IMR-90 (cell line): ENCODE data around the gene NGB. TPM values are rescaled to one million over a fixed set of nuclear protein-coding genes. Genes with fewer than 3 reads are reported as not detected.

Experiments used
- ATAC-seq: fragments of 200-7000 bp; cut with Tn5 transposase; 2 replicates; pipeline ENCODE4 v1.9.1; 2020; ENCODE audit warnings: low read depth, mild to moderate bottlenecking, moderate library complexity
- BruUV-seq: library from RNA; stranded (reverse); fragments of 400-500 nt; replicated peaks from 2 replicates; lab custom pipeline; 2021; lab: Mats Ljungman, UMichigan
- CTCF ChIA-PET: fragments of 300-600 bp; formaldehyde crosslinking; extraction: SDS; loops from one replicate; lab custom pipeline; 2021; ENCODE audit warnings: antibody characterized with exemption; lab: Yijun Ruan, JAX
- POLR2A ChIA-PET: fragments of 300-600 bp; sonication (Branson Sonifier 250); formaldehyde crosslinking; loops from one replicate; lab custom pipeline; 2022; ENCODE audit warnings: antibody characterized with exemption; ENCODE audit not compliant: unreplicated experiment; lab: Charles Lee
- DNase-seq: peaks from one replicate; pipeline ENCODE4 v3.0.0; 2013
- H2AFZ ChIP-seq: replicated peaks from 2 replicates; pipeline ENCODE3; 2013; ENCODE audit warnings: low read length, mild to moderate bottlenecking; ENCODE audit not compliant: poor library complexity
- H2AK5ac ChIP-seq: 2 replicates; pipeline ENCODE4 v1.6.1; 2013; ENCODE audit warnings: low read depth, low read length, inconsistent platforms
- H2AK9ac ChIP-seq: replicated peaks from 2 replicates; pipeline ENCODE3; 2013; ENCODE audit warnings: mild to moderate bottlenecking, low read depth, low read length, moderate library complexity; ENCODE audit not compliant: poor library complexity
- H2BK120ac ChIP-seq: 2 replicates; pipeline ENCODE4 v1.6.1; 2013; ENCODE audit warnings: low read depth, low read length, inconsistent platforms
- H2BK15ac ChIP-seq: 3 replicates; pipeline ENCODE4 v1.6.1; 2013; ENCODE audit warnings: low read depth, low read length, inconsistent platforms
- H2BK20ac ChIP-seq: 2 replicates; pipeline ENCODE4 v1.6.1; 2013; ENCODE audit warnings: low read depth, mild to moderate bottlenecking, inconsistent platforms, low read length, moderate library complexity
- H2BK5ac ChIP-seq: 2 replicates; pipeline ENCODE4 v1.6.1; 2013; ENCODE audit warnings: mild to moderate bottlenecking, low read depth, low read length, inconsistent platforms; ENCODE audit not compliant: poor library complexity, severe bottlenecking
- H3K14ac ChIP-seq: replicated peaks from 2 replicates; pipeline ENCODE4 v1.6.1; 2013; ENCODE audit warnings: low read depth, low read length, inconsistent platforms
- H3K18ac ChIP-seq: 2 replicates; pipeline ENCODE4 v1.6.1; 2013; ENCODE audit warnings: low read depth, low read length, control low read depth
- H3K23ac ChIP-seq: 2 replicates; pipeline ENCODE4 v1.6.1; 2013; ENCODE audit warnings: low read depth, low read length, inconsistent platforms
- H3K27ac ChIP-seq: 2 replicates; pipeline ENCODE4 v1.5.1; 2013; ENCODE audit warnings: mild to moderate bottlenecking, control low read depth, low read length; ENCODE audit not compliant: insufficient read depth
- H3K27me3 ChIP-seq: 2 replicates; pipeline ENCODE4 v1.6.1; 2013; ENCODE audit warnings: low read length; ENCODE audit not compliant: control insufficient read depth, insufficient read depth
- H3K36me3 ChIP-seq: 2 replicates; pipeline ENCODE4 v1.6.1; 2013; ENCODE audit warnings: low read length, mixed read lengths; ENCODE audit not compliant: control insufficient read depth, insufficient read depth
- H3K4ac ChIP-seq: 2 replicates; pipeline ENCODE4 v1.6.1; 2013; ENCODE audit warnings: low read depth, low read length, inconsistent platforms
- H3K4me1 ChIP-seq: 2 replicates; pipeline ENCODE4 v1.6.1; 2013; ENCODE audit warnings: low read length, mixed read lengths; ENCODE audit not compliant: control insufficient read depth, insufficient read depth
- H3K4me2 ChIP-seq: 2 replicates; pipeline ENCODE4 v1.6.1; 2013; ENCODE audit warnings: low read depth, mild to moderate bottlenecking, control low read depth, low read length, moderate library complexity
- H3K4me3 ChIP-seq: 2 replicates; pipeline ENCODE4 v1.5.1; 2013; ENCODE audit warnings: low read depth, mild to moderate bottlenecking, control low read depth, low read length, moderate library complexity; ENCODE audit not compliant: insufficient read depth
- H3K56ac ChIP-seq: 2 replicates; pipeline ENCODE4 v1.6.1; 2013; ENCODE audit warnings: low read length, inconsistent platforms; ENCODE audit not compliant: insufficient read depth; ENCODE audit errors: extremely low read depth
- H3K79me1 ChIP-seq, 2 experiments: 2 replicates each; pipeline ENCODE4 v1.6.1; 2013; ENCODE audit warnings: low read length in 2 of 2, inconsistent platforms in 1 of 2, low read depth in 1 of 2
- H3K9ac ChIP-seq: 2 replicates; pipeline ENCODE4 v1.6.1; 2013; ENCODE audit warnings: low read depth, low read length, control low read depth
- H3K9me1 ChIP-seq: 2 replicates; pipeline ENCODE4 v1.6.1; 2013; ENCODE audit warnings: low read length, inconsistent platforms; ENCODE audit not compliant: insufficient read depth
- H3K9me3 ChIP-seq: 2 replicates; pipeline ENCODE4 v1.6.1; 2013; ENCODE audit warnings: low read length; ENCODE audit not compliant: control insufficient read depth, insufficient read depth
- H4K20me1 ChIP-seq: 2 replicates; pipeline ENCODE4 v1.6.1; 2013; ENCODE audit warnings: low read length, inconsistent platforms; ENCODE audit not compliant: insufficient read depth
- H4K5ac ChIP-seq: 2 replicates; pipeline ENCODE4 v1.6.1; 2013; ENCODE audit warnings: mild to moderate bottlenecking, low read depth, low read length, control low read depth
- H4K8ac ChIP-seq, 2 experiments: 2 replicates each; pipeline ENCODE4 v1.6.1; 2013; ENCODE audit warnings: low read depth in 2 of 2, low read length in 2 of 2, control low read depth in 1 of 2, inconsistent platforms in 1 of 2
- H4K91ac ChIP-seq: 2 replicates; pipeline ENCODE4 v1.6.1; 2013; ENCODE audit warnings: low read depth, low read length, inconsistent platforms; ENCODE audit not compliant: insufficient read depth
- BHLHE40 ChIP-seq: fragments of 150-350 bp; IDR thresholded peaks from 2 replicates; pipeline ENCODE4 v1.6.1; 2016; ENCODE audit warnings: mild to moderate bottlenecking, low read depth, low read length
- CEBPB ChIP-seq: IDR thresholded peaks from 2 replicates; pipeline ENCODE4 v1.6.1; 2012; ENCODE audit warnings: low read depth, low read length, improper control_type of control experiment
- CHD1 ChIP-seq: IDR thresholded peaks from 2 replicates; pipeline ENCODE4 v1.6.1; 2012; ENCODE audit warnings: low read depth, low read length, improper control_type of control experiment
- FOS ChIP-seq: fragments of 150-350 bp; IDR thresholded peaks from 2 replicates; pipeline ENCODE4 v1.6.1; 2016; ENCODE audit warnings: low read depth, low read length
- MAFK ChIP-seq: IDR thresholded peaks from 2 replicates; pipeline ENCODE4 v1.6.1; 2012; ENCODE audit warnings: low read depth, low read length, improper control_type of control experiment
- MAZ ChIP-seq: IDR thresholded peaks from 2 replicates; pipeline ENCODE4 v1.6.1; 2012; ENCODE audit warnings: low read depth, mild to moderate bottlenecking, low read length, improper control_type of control experiment, moderate library complexity, borderline replicate concordance
- MXI1 ChIP-seq: IDR thresholded peaks from 2 replicates; pipeline ENCODE4 v1.6.1; 2012; ENCODE audit warnings: low read depth, mild to moderate bottlenecking, low read length, moderate library complexity, borderline replicate concordance
- NFE2L2 ChIP-seq: fragments of 150-350 bp; IDR thresholded peaks from 2 replicates; pipeline ENCODE4 v1.6.1; 2016; ENCODE audit warnings: low read depth, mild to moderate bottlenecking, low read length
- POLR2A ChIP-seq: IDR thresholded peaks from 2 replicates; pipeline ENCODE4 v1.6.1; 2012; ENCODE audit warnings: mild to moderate bottlenecking, low read depth, low read length
- RAD21 ChIP-seq: IDR thresholded peaks from 2 replicates; pipeline ENCODE4 v1.6.1; 2012; ENCODE audit warnings: low read length, improper control_type of control experiment
- RCOR1 ChIP-seq: IDR thresholded peaks from 2 replicates; pipeline ENCODE4 v1.6.1; 2012; ENCODE audit warnings: mild to moderate bottlenecking, low read length, improper control_type of control experiment; ENCODE audit not compliant: insufficient replicate concordance
- RFX5 ChIP-seq: IDR thresholded peaks from 2 replicates; pipeline ENCODE4 v1.8.0; 2012; ENCODE audit warnings: low read depth, mild to moderate bottlenecking, low read length, moderate library complexity
- SMC3 ChIP-seq: fragments of 150-350 bp; IDR thresholded peaks from 2 replicates; pipeline ENCODE4 v1.6.1; 2016; ENCODE audit warnings: low read depth, mild to moderate bottlenecking, antibody characterized with exemption, low read length, moderate library complexity
- WGBS, 2 experiments: methylation state at CpG; one replicate each; pipeline versions ENCODE4 v1.1.5 to v1.1.7; 2013; ENCODE audit warnings: missing lambda C conversion rate in 2 of 2; ENCODE audit not compliant: insufficient read length in 1 of 2; ENCODE audit errors: extremely low coverage in 2 of 2; 5-methylcytosine and 5-hydroxymethylcytosine counted together
- dilution Hi-C: fragments of 300-500 bp; cut with HindIII; formaldehyde crosslinking; loops from one replicate; pipeline ENCODE4 v1.14.3; 2018; ENCODE audit warnings: low sequenced_read_pairs; ENCODE audit not compliant: unreplicated experiment
- in situ Hi-C: fragments of 300-500 bp; cut with MboI; formaldehyde crosslinking; loops from 3 replicates; pipeline ENCODE4 v1.14.3; 2019; ENCODE audit warnings: low sequenced_read_pairs, inconsistent platforms, mixed read lengths
- intact Hi-C: fragments of 100-400 bp; cut with micrococcal nuclease; formaldehyde crosslinking; loops from 2 replicates; pipeline ENCODE4 v1.10.0; 2022
- polyA plus RNA-seq, 3 experiments: library from polyadenylated mRNA; depleted of rRNA; stranded (reverse); fragments of >200 nt; gene quantifications; 2 replicates each; pipeline ENCODE4 v1.2.3, GENCODE V29; 2012; ENCODE audit warnings: low replicate concordance in 1 of 3
- total RNA-seq: library from RNA; depleted of rRNA; stranded (reverse); fragments of >200 nt; gene quantifications from 2 replicates; pipeline ENCODE4 v1.2.3, GENCODE V29; 2012
- TF ChIP-seq, protein P1 (sequence below): fragments of 150-350 bp; IDR thresholded peaks from 2 replicates; pipeline ENCODE4 v1.6.1; 2016; ENCODE audit warnings: low read depth, mild to moderate bottlenecking, low read length, moderate library complexity, borderline replicate concordance
- TF ChIP-seq, protein P2 (sequence below): conservative IDR thresholded peaks from 2 replicates; pipeline ENCODE4 v1.5.1; 2012; ENCODE audit warnings: mild to moderate bottlenecking, low read depth, low read length, improper control_type of control experiment
- TF ChIP-seq, protein P3 (sequence below): fragments of 150-350 bp; IDR thresholded peaks from 2 replicates; pipeline ENCODE4 v1.6.1; 2017; ENCODE audit warnings: mild to moderate bottlenecking, antibody characterized with exemption, low read length, low read depth

NGB gene
- total and polyA plus RNA-seq, 2 of the 4 experiments (the other 2 are of a cell fraction): not detected

DNA sequence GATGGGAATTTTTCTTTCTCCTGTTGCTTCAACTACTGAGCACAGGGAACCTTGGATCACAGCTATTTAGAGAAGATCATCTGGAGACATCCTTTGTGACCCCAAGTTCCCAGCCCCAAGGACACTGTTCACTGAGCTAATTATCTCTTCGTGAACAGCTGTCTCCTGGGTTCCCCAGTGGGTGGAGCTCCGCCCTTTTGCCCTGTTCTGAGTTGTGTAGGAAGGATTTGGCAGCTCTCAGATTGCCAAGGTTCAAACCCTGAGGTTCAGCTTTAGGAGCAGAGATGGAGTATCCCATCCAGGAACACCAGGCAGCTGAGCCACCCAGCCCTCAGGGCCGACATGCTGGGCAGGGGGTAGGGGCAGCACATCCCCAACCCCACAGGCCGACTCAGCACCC lies 32.0 kb downstream of the NGB start:
- H4K5ac ChIP-seq: no peak overlapping the region
- no peak overlapping the region for H2BK5ac ChIP-seq
- H2BK120ac ChIP-seq: no peak overlapping the region
- H3K27ac ChIP-seq: no peak overlapping the region
- H3K9ac ChIP-seq: no peak overlapping the region
- H3K9me3 ChIP-seq: no peaks in the 10 kb centered on the region
- H2BK20ac ChIP-seq: no peak overlapping the region
- ATAC-seq (no peak), DNase-seq (no peak)
- H3K36me3 ChIP-seq: no peaks in the 10 kb centered on the region
- no TSS peak for BruUV-seq
- ChIA-PET POLR2A (no interaction called here), CTCF (no interaction called here)
- H4K91ac ChIP-seq: no peak overlapping the region
- H3K56ac ChIP-seq: no peak overlapping the region
- H4K20me1 ChIP-seq: no peaks in the 10 kb centered on the region
- H3K79me1 ChIP-seq: no peaks in the 10 kb centered on the region
- H3K4me3 ChIP-seq: no peak overlapping the region
- no peak overlapping the region for H3K18ac ChIP-seq
- no peak overlapping the region for H3K23ac ChIP-seq
- no peak overlapping the region for H2AFZ ChIP-seq
- H3K9me1 ChIP-seq: peaks cover 3% of the 10 kb centered on the region; the same call in 1 of the 2 replicates
- in situ Hi-C loops: no loop called here
- no peak overlapping the region for H2AK9ac ChIP-seq
- TF ChIP-seq MXI1: no peak
- TF ChIP-seq RCOR1: no peak
- TF ChIP-seq BHLHE40: no peak
- TF ChIP-seq, protein P1, sequence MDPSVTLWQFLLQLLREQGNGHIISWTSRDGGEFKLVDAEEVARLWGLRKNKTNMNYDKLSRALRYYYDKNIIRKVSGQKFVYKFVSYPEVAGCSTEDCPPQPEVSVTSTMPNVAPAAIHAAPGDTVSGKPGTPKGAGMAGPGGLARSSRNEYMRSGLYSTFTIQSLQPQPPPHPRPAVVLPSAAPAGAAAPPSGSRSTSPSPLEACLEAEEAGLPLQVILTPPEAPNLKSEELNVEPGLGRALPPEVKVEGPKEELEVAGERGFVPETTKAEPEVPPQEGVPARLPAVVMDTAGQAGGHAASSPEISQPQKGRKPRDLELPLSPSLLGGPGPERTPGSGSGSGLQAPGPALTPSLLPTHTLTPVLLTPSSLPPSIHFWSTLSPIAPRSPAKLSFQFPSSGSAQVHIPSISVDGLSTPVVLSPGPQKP: no peak
- TF ChIP-seq, protein P2, sequence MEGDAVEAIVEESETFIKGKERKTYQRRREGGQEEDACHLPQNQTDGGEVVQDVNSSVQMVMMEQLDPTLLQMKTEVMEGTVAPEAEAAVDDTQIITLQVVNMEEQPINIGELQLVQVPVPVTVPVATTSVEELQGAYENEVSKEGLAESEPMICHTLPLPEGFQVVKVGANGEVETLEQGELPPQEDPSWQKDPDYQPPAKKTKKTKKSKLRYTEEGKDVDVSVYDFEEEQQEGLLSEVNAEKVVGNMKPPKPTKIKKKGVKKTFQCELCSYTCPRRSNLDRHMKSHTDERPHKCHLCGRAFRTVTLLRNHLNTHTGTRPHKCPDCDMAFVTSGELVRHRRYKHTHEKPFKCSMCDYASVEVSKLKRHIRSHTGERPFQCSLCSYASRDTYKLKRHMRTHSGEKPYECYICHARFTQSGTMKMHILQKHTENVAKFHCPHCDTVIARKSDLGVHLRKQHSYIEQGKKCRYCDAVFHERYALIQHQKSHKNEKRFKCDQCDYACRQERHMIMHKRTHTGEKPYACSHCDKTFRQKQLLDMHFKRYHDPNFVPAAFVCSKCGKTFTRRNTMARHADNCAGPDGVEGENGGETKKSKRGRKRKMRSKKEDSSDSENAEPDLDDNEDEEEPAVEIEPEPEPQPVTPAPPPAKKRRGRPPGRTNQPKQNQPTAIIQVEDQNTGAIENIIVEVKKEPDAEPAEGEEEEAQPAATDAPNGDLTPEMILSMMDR: no peak
- TF ChIP-seq MAFK: no peak
- no peak for TF ChIP-seq MAZ
- no peak for TF ChIP-seq POLR2A
- TF ChIP-seq RFX5: no peak
- TF ChIP-seq CEBPB: no peak
- TF ChIP-seq SMC3: no peak
- no peak for TF ChIP-seq NFE2L2
- no peak for TF ChIP-seq CHD1
- TF ChIP-seq, protein P3, sequence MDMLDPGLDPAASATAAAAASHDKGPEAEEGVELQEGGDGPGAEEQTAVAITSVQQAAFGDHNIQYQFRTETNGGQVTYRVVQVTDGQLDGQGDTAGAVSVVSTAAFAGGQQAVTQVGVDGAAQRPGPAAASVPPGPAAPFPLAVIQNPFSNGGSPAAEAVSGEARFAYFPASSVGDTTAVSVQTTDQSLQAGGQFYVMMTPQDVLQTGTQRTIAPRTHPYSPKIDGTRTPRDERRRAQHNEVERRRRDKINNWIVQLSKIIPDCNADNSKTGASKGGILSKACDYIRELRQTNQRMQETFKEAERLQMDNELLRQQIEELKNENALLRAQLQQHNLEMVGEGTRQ: no peak
- no peak for TF ChIP-seq FOS
- TF ChIP-seq RAD21: no peak
- intact Hi-C loops: no loop called here
- H3K14ac ChIP-seq: no peak overlapping the region
- no peak overlapping the region for H3K4me2 ChIP-seq
- no peak overlapping the region for H2AK5ac ChIP-seq
- no peak overlapping the region for H3K4ac ChIP-seq
- dilution Hi-C loops: no loop called here
- no peaks in the 10 kb centered on the region; the same call in 1 of the 2 replicates for H3K27me3 ChIP-seq
- H3K4me1 ChIP-seq: no peaks in the 10 kb centered on the region
- no peak overlapping the region for H4K8ac ChIP-seq
- no peak overlapping the region for H2BK15ac ChIP-seq
- no CpG with 5 or more reads among the region's 4 CpGs for WGBS, 2 experiments
